PC-9 (cell line): ENCODE results near the gene FOXP1. TPM values are rescaled to one million over a fixed set of nuclear protein-coding genes. Genes with fewer than 3 reads are reported as not detected.

Experiments
- BruUV-seq: library from RNA; stranded (reverse); fragments of 400-500 nt; replicated peaks from 2 replicates; lab custom pipeline; 2021; lab: Mats Ljungman, UMichigan
- CTCF ChIA-PET: fragments of 300-600 bp; sonication (Branson Sonifier 250); formaldehyde crosslinking; loops from one replicate; lab custom pipeline; 2022; ENCODE audit warnings: antibody characterized with exemption; lab: Charles Lee
- POLR2A ChIA-PET: fragments of 300-600 bp; sonication (Branson Sonifier 250); formaldehyde crosslinking; loops from one replicate; lab custom pipeline; 2022; ENCODE audit warnings: antibody characterized with exemption; ENCODE audit not compliant: unreplicated experiment; lab: Charles Lee
- DNase-seq, 2 experiments: peaks; one replicate each; pipeline versions ENCODE4 v3.0.0 to v3.0.0-alpha.2; 2015 to 2022; ENCODE audit warnings: mixed read lengths in 1 of 2
- H2AFZ ChIP-seq: fragments of 200-600 bp; sonication (generic); 2 replicates; pipeline ENCODE4 v1.8.1; 2017; ENCODE audit warnings: antibody characterized with exemption
- H3F3A ChIP-seq: fragments of 200-600 bp; sonication (generic); 2 replicates; pipeline ENCODE4 v1.8.1; 2017; ENCODE audit warnings: antibody characterized with exemption, mild to moderate bottlenecking, low read depth; ENCODE audit not compliant: insufficient read depth
- H3K27ac ChIP-seq: fragments of 200-600 bp; sonication (generic); 2 replicates; pipeline ENCODE4 v1.6.1; 2016; ENCODE audit warnings: mixed run types
- H3K27me3 ChIP-seq: fragments of 200-600 bp; sonication (generic); 2 replicates; pipeline ENCODE4 v1.6.1; 2016; ENCODE audit warnings: low read depth, mixed run types; ENCODE audit not compliant: insufficient read depth
- H3K36me3 ChIP-seq: fragments of 200-600 bp; sonication (generic); 2 replicates; pipeline ENCODE4 v1.6.1; 2016; ENCODE audit warnings: low read depth, mixed run types
- H3K4me1 ChIP-seq: fragments of 200-600 bp; sonication (generic); replicated peaks from 2 replicates; pipeline ENCODE4 v1.6.1; 2016; ENCODE audit warnings: mixed run types; ENCODE audit not compliant: insufficient read depth
- H3K4me2 ChIP-seq: fragments of 200-600 bp; sonication (generic); 2 replicates; pipeline ENCODE4 v1.6.1; 2017; ENCODE audit warnings: mixed run types
- H3K4me3 ChIP-seq: fragments of 200-600 bp; sonication (generic); 2 replicates; pipeline ENCODE4 v1.6.1; 2016; ENCODE audit warnings: mixed run types
- H3K79me2 ChIP-seq: fragments of 200-600 bp; sonication (generic); 2 replicates; pipeline ENCODE4 v1.6.1; 2017; ENCODE audit warnings: low read depth, mixed run types
- H3K9me2 ChIP-seq: fragments of 200-600 bp; sonication (generic); 2 replicates; pipeline ENCODE4 v1.8.1; 2017; ENCODE audit warnings: mild to moderate bottlenecking; ENCODE audit not compliant: insufficient read depth
- H3K9me3 ChIP-seq: fragments of 200-600 bp; sonication (generic); 2 replicates; pipeline ENCODE4 v1.8.1; 2016; ENCODE audit warnings: low read depth; ENCODE audit not compliant: insufficient read depth
- H4K20me1 ChIP-seq: fragments of 200-600 bp; sonication (generic); 2 replicates; pipeline ENCODE4 v1.8.1; 2017; ENCODE audit not compliant: insufficient read depth
- CTCF ChIP-seq: fragments of 200-600 bp; sonication (generic); conservative IDR thresholded peaks from 2 replicates; pipeline ENCODE4 v1.6.1; 2017; ENCODE audit warnings: mixed run types, antibody characterized with exemption, mild to moderate bottlenecking, moderate library complexity
- EZH2 ChIP-seq: fragments of 200-600 bp; sonication (generic); IDR thresholded peaks from 2 replicates; pipeline ENCODE4 v1.8.0; 2017; ENCODE audit warnings: antibody characterized with exemption, low read depth
- intact Hi-C: fragments of 100-400 bp; cut with micrococcal nuclease; formaldehyde crosslinking; loops from one replicate; pipeline ENCODE4 v1.10.0; 2022; ENCODE audit not compliant: unreplicated experiment
- total RNA-seq: library from RNA; stranded (reverse); gene quantifications from 2 replicates; pipeline ENCODE4 v1.2.3, GENCODE V29; 2021

The FOXP1 gene
- total RNA-seq, 1 experiment from 2014 or later = 33.3 TPM

GRCh38 chr3:71525391-71525790, 58.1 kb downstream of the FOXP1 start:
- BruUV-seq = no TSS peak
- H3F3A ChIP-seq = no peaks in the 10 kb centered on the region
- ChIA-PET CTCF (no interaction called here), POLR2A (no interaction called here)
- no peaks in the 10 kb centered on the region for H3K36me3 ChIP-seq
- no peak overlapping the region for H3K4me2 ChIP-seq
- H3K27me3 ChIP-seq = no peaks in the 10 kb centered on the region
- H3K4me1 ChIP-seq = no peaks in the 10 kb centered on the region
- no peaks in the 10 kb centered on the region for H3K9me3 ChIP-seq
- no peak overlapping the region for H2AFZ ChIP-seq
- intact Hi-C loops = no loop called here
- no peak for TF ChIP-seq EZH2
- TF ChIP-seq CTCF = no peak
- H4K20me1 ChIP-seq = no peaks in the 10 kb centered on the region
- no peaks in the 10 kb centered on the region for H3K79me2 ChIP-seq
- no peak overlapping the region for H3K4me3 ChIP-seq
- no peaks in the 10 kb centered on the region for H3K9me2 ChIP-seq
- DNase-seq = no peak
- no peak overlapping the region for H3K27ac ChIP-seq

- H3K79me2 ChIP-seq = no peaks in the 10 kb centered on the region
- POLR2A ChIA-PET = no interaction called here
These were observed 58.9 kb downstream of the FOXP1 start for GRCh38 chr3:71524672-71525071.

GRCh38 chr3:71523628-71524027, 59.9 kb downstream of the FOXP1 start:
- H3K4me1 ChIP-seq = no peaks in the 10 kb centered on the region
- H3K79me2 ChIP-seq = no peaks in the 10 kb centered on the region
- no peaks in the 10 kb centered on the region for H4K20me1 ChIP-seq
- no peaks in the 10 kb centered on the region for H3F3A ChIP-seq
- no peak for TF ChIP-seq EZH2
- TF ChIP-seq CTCF = no peak
- no peaks in the 10 kb centered on the region for H3K36me3 ChIP-seq
- no peaks in the 10 kb centered on the region for H3K27me3 ChIP-seq
- H3K9me2 ChIP-seq = no peaks in the 10 kb centered on the region
- no peaks in the 10 kb centered on the region for H3K9me3 ChIP-seq
- H3K4me2 ChIP-seq = no peak overlapping the region
- intact Hi-C loops = no loop called here
- no peak overlapping the region for H3K4me3 ChIP-seq
- no peak overlapping the region for H2AFZ ChIP-seq
- no peak for DNase-seq
- H3K27ac ChIP-seq = no peak overlapping the region
- POLR2A ChIA-PET = no interaction called here
- BruUV-seq = no TSS peak
- CTCF ChIA-PET = no interaction called here

More at GRCh38 chr3:71524672-71525071, 58.9 kb downstream of the FOXP1 start:
- no peak for DNase-seq
- Histone ChIP-seq H3F3A (no peaks in the 10 kb centered on the region), H3K9me2 (no peaks in the 10 kb centered on the region), H3K4me2 (no peak overlapping the region), H3K4me1 (no peaks in the 10 kb centered on the region), H2AFZ (no peak overlapping the region), H3K4me3 (no peak overlapping the region), H3K9me3 (no peaks in the 10 kb centered on the region), H3K36me3 (no peaks in the 10 kb centered on the region), H3K27ac (no peak overlapping the region), H3K27me3 (no peaks in the 10 kb centered on the region), H4K20me1 (no peaks in the 10 kb centered on the region)
- TF ChIP-seq CTCF (no peak), EZH2 (no peak)
- intact Hi-C loops = no loop called here
- CTCF ChIA-PET = no interaction called here
- BruUV-seq = no TSS peak
